GM12891 (cell line): Measurements from ENCODE around the gene TANGO6.

Experiments used
- PAX5 ChIP-seq: IDR thresholded peaks from 2 replicates; pipeline ENCODE4 v1.6.1; 2011; ENCODE audit warnings: low read length, moderate library complexity, mild to moderate bottlenecking; ENCODE audit not compliant: insufficient read depth, severe bottlenecking
- POLR2A ChIP-seq: IDR thresholded peaks from 2 replicates; pipeline ENCODE4 v1.6.1; 2011; ENCODE audit warnings: low read depth, low read length, control low read depth
- POLR2AphosphoS5 ChIP-seq: IDR thresholded peaks from 2 replicates; pipeline ENCODE4 v1.6.1; 2011; ENCODE audit warnings: low read depth, low read length, control low read depth
- POU2F2 ChIP-seq: IDR thresholded peaks from 2 replicates; pipeline ENCODE4 v1.6.1; 2011; ENCODE audit warnings: low read depth, mild to moderate bottlenecking, control low read depth, low read length, moderate library complexity
- SPI1 ChIP-seq: IDR thresholded peaks from 2 replicates; pipeline ENCODE4 v1.6.1; 2011; ENCODE audit warnings: low read depth, low read length, control low read depth
- TAF1 ChIP-seq: IDR thresholded peaks from 2 replicates; pipeline ENCODE4 v1.6.1; 2011; ENCODE audit warnings: low read depth, low read length, control low read depth

GRCh38 chr16:68997564-68997963 is 154.2 kb downstream of the TANGO6 start:
- no peak for TF ChIP-seq POLR2A
- TF ChIP-seq SPI1, result no peak
- TF ChIP-seq POLR2AphosphoS5, result no peak
- TF ChIP-seq TAF1, result no peak
- no peak for TF ChIP-seq PAX5
- no peak for TF ChIP-seq POU2F2
